GM21423 (cell line): ENCODE results near the gene CIT.
"Not testable (repeated sequence)": the region's sequence is repeated elsewhere in the genome, so short reads cannot be mapped to it uniquely, and the experiment has no call there.

Experiments used
- ATAC-seq: cut with Tn5 transposase; IDR thresholded peaks from one replicate; pipeline ENCODE4 v1.9.1; 2021; ENCODE audit warnings: mild to moderate bottlenecking, moderate library complexity; ENCODE audit not compliant: unreplicated experiment

CIT gene

GRCh38 chr12:119744900-119745606 is 132.1 kb downstream of the CIT start:
- ATAC-seq: no peak

- no peak for ATAC-seq
Measured at GRCh38 chr12:119742700-119743099, 134.4 kb downstream of the CIT start.

- ATAC-seq: no peak
Measured at GRCh38 chr12:119740830-119741229, 136.3 kb downstream of the CIT start.

- ATAC-seq: no peak
Measured at GRCh38 chr12:119735079-119735478, 142.0 kb downstream of the CIT start.

GRCh38 chr12:119730381-119730780 is 146.7 kb downstream of the CIT start:
- no peak for ATAC-seq

GRCh38 chr12:119729871-119730270 is 147.2 kb downstream of the CIT start:
- no peak for ATAC-seq

- no peak for ATAC-seq
Measured at GRCh38 chr12:119728444-119728745, 148.7 kb downstream of the CIT start.

GRCh38 chr12:119727600-119728443 is 149.3 kb downstream of the CIT start:
- ATAC-seq: no peak

GRCh38 chr12:119725523-119725922 is 151.6 kb downstream of the CIT start:
- no peak for ATAC-seq

GRCh38 chr12:119721306-119721705 is 155.8 kb downstream of the CIT start:
- ATAC-seq: no peak

GRCh38 chr12:119720349-119720748 is 156.8 kb downstream of the CIT start:
- ATAC-seq: no peak

- ATAC-seq: no peak
Measured at GRCh38 chr12:119718141-119718540, 159.0 kb downstream of the CIT start.

GRCh38 chr12:119715268-119715620 is 161.9 kb downstream of the CIT start:
- no peak for ATAC-seq

- ATAC-seq: no peak
Measured at GRCh38 chr12:119714614-119715267, 162.4 kb downstream of the CIT start.

GRCh38 chr12:119713551-119714031 is 163.5 kb downstream of the CIT start:
- ATAC-seq: no peak

GRCh38 chr12:119712721-119713120 is 164.4 kb downstream of the CIT start:
- ATAC-seq: no peak

GRCh38 chr12:119711693-119712092 is 165.4 kb downstream of the CIT start:
- no peak for ATAC-seq

GRCh38 chr12:119710965-119711551 is 166.1 kb downstream of the CIT start:
- ATAC-seq: no peak

- ATAC-seq: no peak
Measured at GRCh38 chr12:119710374-119710964, 166.7 kb downstream of the CIT start.

- ATAC-seq: not testable (repeated sequence)
Measured at GRCh38 chr12:119706427-119706826, 170.7 kb downstream of the CIT start.

- no peak for ATAC-seq
Measured at GRCh38 chr12:119705182-119705581, 171.9 kb downstream of the CIT start.
